Osteocyte (in vitro differentiated cells): ENCODE results near the gene IL12A. TPM values are rescaled to one million over a fixed set of nuclear protein-coding genes. Genes with fewer than 3 reads are reported as not detected.
A peak's percentile ranks its signal among the peaks of the same experiment; 100 is the strongest.

Experiments used
- DNase-seq: peaks from one replicate; pipeline ENCODE4 v3.0.0; 2021; ENCODE audit warnings: mixed read lengths; ENCODE audit not compliant: unreplicated experiment; ENCODE audit errors: extremely low spot score
- H3K27ac Mint-ChIP-seq: one replicate; pipeline ENCODE4 v1.8.0; 2021; ENCODE audit warnings: mild to moderate bottlenecking, mixed read lengths; ENCODE audit not compliant: unreplicated experiment
- H3K27me3 Mint-ChIP-seq: one replicate; pipeline ENCODE4 v1.8.0; 2021; ENCODE audit warnings: mixed read lengths; ENCODE audit not compliant: unreplicated experiment
- H3K36me3 Mint-ChIP-seq: one replicate; pipeline ENCODE4 v1.8.0; 2021; ENCODE audit warnings: mixed read lengths; ENCODE audit not compliant: unreplicated experiment
- H3K4me1 Mint-ChIP-seq: one replicate; pipeline ENCODE4 v1.8.0; 2021; ENCODE audit warnings: mixed read lengths; ENCODE audit not compliant: unreplicated experiment
- H3K4me3 Mint-ChIP-seq: one replicate; pipeline ENCODE4 v1.8.0; 2021; ENCODE audit warnings: mild to moderate bottlenecking, moderate library complexity, mixed read lengths; ENCODE audit not compliant: unreplicated experiment
- H3K9me3 Mint-ChIP-seq: one replicate; pipeline ENCODE4 v1.8.0; 2021; ENCODE audit warnings: mixed read lengths; ENCODE audit not compliant: unreplicated experiment
- total RNA-seq: library from RNA; stranded (reverse); gene quantifications from 2 replicates; pipeline ENCODE4 v1.2.1, GENCODE V29; 2021
- TF ChIP-seq, protein P1 (sequence below): fragments of 200-600 bp; sonication (generic); IDR thresholded peaks from 2 replicates; pipeline ENCODE4 v1.5.0; 2021; ENCODE audit warnings: antibody characterized with exemption, mild to moderate bottlenecking, moderate library complexity

IL12A gene
- total RNA-seq, 1 donor from 2014 or later = not detected

DNA sequence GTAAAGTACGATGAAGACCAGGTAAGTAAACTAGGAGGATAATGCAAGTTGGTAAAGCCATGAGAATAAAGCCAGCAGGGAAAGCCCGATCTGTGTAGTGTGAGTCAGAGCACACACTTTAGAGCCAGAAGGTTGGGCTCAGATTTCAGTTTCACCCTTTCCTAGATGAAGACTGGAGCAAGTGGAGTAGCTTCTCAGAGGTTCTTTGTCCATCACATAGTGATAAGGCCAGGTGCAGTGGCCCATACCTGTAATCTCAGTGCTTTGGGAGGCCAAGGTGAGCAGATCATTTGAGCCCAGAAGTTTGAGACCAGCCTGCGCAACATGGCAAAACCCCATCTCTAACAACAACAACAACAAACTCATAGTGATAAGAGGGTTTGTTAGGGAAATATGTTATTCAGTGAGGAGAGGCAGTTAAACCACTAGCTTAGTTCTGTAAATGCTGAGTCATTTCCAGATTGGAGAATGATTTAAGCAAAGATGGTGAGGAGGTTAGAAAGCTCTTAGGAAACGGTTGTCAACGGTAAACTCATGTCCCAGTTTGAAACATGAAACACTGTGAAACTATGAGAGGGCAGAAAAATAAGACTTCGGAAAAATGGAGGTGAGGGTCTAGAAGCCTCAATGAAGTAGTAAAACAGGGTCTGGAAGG is 39.0 kb downstream of the IL12A start:
- TF ChIP-seq, protein P1, sequence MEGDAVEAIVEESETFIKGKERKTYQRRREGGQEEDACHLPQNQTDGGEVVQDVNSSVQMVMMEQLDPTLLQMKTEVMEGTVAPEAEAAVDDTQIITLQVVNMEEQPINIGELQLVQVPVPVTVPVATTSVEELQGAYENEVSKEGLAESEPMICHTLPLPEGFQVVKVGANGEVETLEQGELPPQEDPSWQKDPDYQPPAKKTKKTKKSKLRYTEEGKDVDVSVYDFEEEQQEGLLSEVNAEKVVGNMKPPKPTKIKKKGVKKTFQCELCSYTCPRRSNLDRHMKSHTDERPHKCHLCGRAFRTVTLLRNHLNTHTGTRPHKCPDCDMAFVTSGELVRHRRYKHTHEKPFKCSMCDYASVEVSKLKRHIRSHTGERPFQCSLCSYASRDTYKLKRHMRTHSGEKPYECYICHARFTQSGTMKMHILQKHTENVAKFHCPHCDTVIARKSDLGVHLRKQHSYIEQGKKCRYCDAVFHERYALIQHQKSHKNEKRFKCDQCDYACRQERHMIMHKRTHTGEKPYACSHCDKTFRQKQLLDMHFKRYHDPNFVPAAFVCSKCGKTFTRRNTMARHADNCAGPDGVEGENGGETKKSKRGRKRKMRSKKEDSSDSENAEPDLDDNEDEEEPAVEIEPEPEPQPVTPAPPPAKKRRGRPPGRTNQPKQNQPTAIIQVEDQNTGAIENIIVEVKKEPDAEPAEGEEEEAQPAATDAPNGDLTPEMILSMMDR = no peak
- Mint-ChIP-seq H3K36me3 (no peaks in the 10 kb centered on the region), H3K9me3 (no peaks in the 10 kb centered on the region), H3K27ac (peak overlapping the region; percentile 40), H3K27me3 (no peaks in the 10 kb centered on the region), H3K4me1 (peaks cover 7% of the 10 kb centered on the region), H3K4me3 (no peak overlapping the region)
- DNase-seq = no peak

DNA sequence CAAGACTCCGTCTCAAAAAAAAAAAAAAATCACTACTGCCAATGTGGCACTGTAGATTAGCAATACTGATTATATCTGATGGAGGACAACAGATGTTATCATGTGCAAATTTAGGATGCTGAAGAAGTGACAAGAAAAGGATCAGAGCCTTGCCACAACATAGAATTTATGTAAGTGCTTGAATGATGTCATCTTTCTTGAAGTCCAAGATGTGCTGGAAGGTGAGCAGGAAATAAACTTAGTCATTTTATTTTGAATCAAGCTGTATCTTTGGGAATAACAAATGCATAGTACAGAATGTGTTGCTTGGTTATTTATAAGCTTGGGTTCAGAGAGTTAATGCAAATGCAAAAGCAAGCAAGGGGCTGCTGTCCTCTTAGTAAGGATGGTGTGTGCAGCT is 47.1 kb downstream of the IL12A start:
- Mint-ChIP-seq H3K4me3 (no peak overlapping the region), H3K27me3 (peaks cover 40% of the 10 kb centered on the region), H3K36me3 (no peaks in the 10 kb centered on the region), H3K4me1 (peaks cover 10% of the 10 kb centered on the region), H3K27ac (no peak overlapping the region), H3K9me3 (no peaks in the 10 kb centered on the region)
- TF ChIP-seq, protein P1 = no peak
- no peak for DNase-seq

DNA sequence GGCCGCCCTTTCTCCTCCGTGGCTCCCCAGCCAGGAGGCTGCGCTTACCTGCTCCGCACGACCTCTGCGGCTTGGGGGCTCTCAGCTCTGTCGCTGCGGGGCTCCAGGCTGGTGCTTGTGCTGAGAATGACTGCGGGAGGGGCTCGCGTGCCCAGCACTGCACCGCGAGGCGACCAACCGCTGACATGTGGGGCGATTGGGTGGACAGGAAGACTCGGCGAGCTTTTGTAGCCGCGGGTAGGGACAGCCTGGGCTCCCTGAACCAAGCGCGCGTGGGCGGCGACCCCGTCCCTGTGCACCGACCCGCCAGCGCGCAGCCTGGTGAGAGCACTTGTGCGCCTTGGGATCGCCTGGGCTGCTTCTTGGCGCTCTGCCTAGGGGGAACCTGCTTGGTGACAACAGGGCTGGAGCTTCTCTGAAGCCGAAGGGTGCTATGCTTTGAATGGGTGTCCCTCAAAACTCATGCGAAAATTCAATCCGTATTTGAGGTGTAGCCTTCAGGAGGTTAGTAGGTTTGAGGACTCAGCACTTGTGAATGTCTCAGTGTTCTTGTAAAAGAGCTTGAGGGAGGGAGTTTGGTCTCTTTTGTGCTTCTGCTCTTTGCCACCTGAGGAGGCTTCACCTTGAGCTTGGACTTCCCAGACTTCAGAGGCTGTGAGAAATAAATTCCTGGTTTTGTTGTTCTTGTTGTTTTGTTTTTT is 50.4 kb downstream of the IL12A start:
- Mint-ChIP-seq H3K36me3 (peaks cover 2% of the 10 kb centered on the region), H3K4me1 (peaks cover 8% of the 10 kb centered on the region), H3K27ac (no peak overlapping the region), H3K27me3 (peaks cover 50% of the 10 kb centered on the region), H3K4me3 (peak overlapping the region; percentile 65), H3K9me3 (peaks cover 17% of the 10 kb centered on the region)
- DNase-seq = no peak
- TF ChIP-seq, protein P1 = no peak

DNA sequence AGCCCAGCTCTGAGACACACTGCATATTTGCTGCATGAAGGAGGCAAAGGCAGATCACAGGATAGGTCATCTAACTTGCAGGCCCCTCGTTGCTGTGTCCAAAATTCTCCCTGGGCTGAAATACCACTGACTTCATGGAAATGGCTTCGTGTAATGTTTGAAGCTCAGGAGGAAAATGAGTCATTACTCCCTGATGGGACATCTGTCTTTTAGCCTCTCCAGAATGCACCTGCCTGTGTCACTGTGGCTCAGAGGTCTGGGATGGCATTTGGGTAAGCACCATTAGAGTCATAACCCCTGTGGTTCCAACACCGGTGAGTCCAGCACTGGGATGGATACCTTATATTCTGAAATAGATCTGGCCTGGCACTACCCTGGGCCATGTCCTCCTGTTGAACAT is 51.5 kb downstream of the IL12A start:
- H3K4me1 Mint-ChIP-seq = peaks cover 8% of the 10 kb centered on the region
- no peak for DNase-seq
- H3K27ac Mint-ChIP-seq = no peak overlapping the region
- peaks cover 2% of the 10 kb centered on the region for H3K36me3 Mint-ChIP-seq
- peaks cover 17% of the 10 kb centered on the region for H3K9me3 Mint-ChIP-seq
- H3K4me3 Mint-ChIP-seq = no peak overlapping the region
- TF ChIP-seq, protein P1 = no peak
- peaks cover 50% of the 10 kb centered on the region for H3K27me3 Mint-ChIP-seq

DNA sequence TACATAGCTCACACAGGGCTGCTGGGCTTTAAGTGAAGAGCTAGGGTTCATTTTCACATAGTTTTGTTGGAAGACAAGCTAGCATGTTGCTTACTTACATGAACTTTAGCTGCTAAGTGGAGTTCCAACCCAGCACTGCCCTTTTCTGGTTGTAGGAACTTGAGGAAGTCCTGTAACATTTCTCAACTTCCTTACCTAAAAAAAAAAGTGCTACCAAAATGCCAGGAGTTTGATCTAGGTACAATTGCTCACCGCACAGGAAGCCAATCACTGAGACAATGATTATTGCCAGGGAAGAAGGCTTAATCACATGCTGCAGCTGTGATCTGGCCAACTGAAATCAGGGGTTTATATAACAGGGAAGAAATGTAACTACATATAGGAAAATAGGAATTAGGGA is 52.8 kb downstream of the IL12A start:
- Mint-ChIP-seq H3K9me3 (peaks cover 17% of the 10 kb centered on the region), H3K36me3 (peaks cover 2% of the 10 kb centered on the region), H3K4me1 (peaks cover 8% of the 10 kb centered on the region), H3K27me3 (peaks cover 41% of the 10 kb centered on the region), H3K4me3 (no peak overlapping the region), H3K27ac (no peak overlapping the region)
- TF ChIP-seq, protein P1 = no peak
- no peak for DNase-seq
